B cell (primary cell): ENCODE data around the gene IQCH.

Source experiments
- CTCF ChIP-seq: fragments of 200-600 bp; IDR thresholded peaks from one replicate; pipeline ENCODE4 v1.8.0; 2022; ENCODE audit warnings: antibody characterized with exemption, mild to moderate bottlenecking
- EZH2 ChIP-seq: IDR thresholded peaks from 2 replicates; pipeline ENCODE4 v1.6.1; 2012; ENCODE audit warnings: borderline replicate concordance, low read depth, mild to moderate bottlenecking, moderate library complexity, low read length; ENCODE audit not compliant: insufficient read depth, poor library complexity, severe bottlenecking

GRCh38 chr15:67456677-67457529, 202.3 kb downstream of the IQCH start:
- TF ChIP-seq CTCF (peak; percentile 97), EZH2 (no peak)
